Right renal cortex interstitium (tissue), 3 donors: Measurements from ENCODE around the gene RBM6. TPM values are rescaled to one million over a fixed set of nuclear protein-coding genes. Genes with fewer than 3 reads are reported as not detected.
"Not testable (repeated sequence)": the region's sequence is repeated elsewhere in the genome, so short reads cannot be mapped to it uniquely, and the experiment has no call there.

Experiments
- DNase-seq, 3 donors: peaks; one replicate each; pipeline ENCODE4 v3.0.0-alpha.2; 2013; ENCODE audit warnings: low read depth in 3 of 3, low spot score in 2 of 3
- polyA plus RNA-seq, 3 donors: library from polyadenylated mRNA; unstranded; fragments of 120-200 nt; gene quantifications; one replicate each; pipeline ENCODE4 v1.2.1, GENCODE V29; 2013; ENCODE audit not compliant: insufficient read length in 3 of 3

The RBM6 gene
- polyA plus RNA-seq: 100 to 1,000 TPM; 107 to 136 (median 109) TPM

- DNase-seq: peak; percentile 81 to 92 (median 90)
Measured at GRCh38 chr3:49939858-49940666, at the start of gene RBM6. Gene RBM6, plus strand, starts transcription at chr3:49940150. Its CDS starts 22,492 bp downstream, at chr3:49962642.

DNA sequence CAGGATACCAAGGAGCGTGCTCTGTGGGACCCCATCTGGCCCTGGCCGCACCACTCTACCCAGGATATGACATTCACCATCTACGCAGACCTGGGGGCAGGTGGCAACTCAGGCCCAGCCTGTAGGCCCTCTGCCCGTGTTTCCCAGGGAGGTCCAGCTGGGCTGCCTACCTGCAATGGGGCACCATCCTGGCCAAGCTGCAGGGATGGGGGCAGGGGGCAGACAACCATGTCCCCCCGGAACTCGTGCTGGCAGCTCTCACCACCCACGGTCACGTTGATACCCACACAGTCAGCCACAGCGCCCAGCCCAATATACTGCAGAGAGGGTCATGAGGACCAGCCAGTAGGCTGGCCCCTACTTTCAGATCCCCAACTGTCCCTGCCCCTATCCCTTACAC, 44.2 kb upstream of the RBM6 start:
- DNase-seq: no peak

GRCh38 chr3:49896345-49896744, 43.6 kb upstream of the RBM6 start:
- DNase-seq: no peak

- DNase-seq: no peak
Measured at GRCh38 chr3:49898991-49899390, 41.0 kb upstream of the RBM6 start.

DNA sequence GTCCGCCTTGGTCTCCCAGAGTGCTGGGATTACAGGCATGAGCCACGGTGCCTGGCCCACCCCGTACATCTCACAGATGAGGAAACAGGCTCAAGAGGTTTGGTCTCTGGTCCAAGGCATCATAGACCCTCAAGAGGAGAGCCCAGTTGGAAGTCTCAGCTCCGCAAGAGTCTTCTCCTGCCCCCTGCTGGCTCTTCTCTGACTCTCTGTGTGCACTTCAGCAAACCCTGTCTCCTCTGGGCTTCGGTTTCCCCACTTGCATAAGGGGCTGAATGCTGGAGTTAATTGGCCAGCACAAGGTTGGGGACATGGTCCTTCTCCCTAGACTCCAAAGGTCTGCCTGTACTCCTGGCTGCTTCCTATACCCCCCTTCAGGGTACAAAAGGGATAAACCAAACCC, 40.1 kb upstream of the RBM6 start:
- DNase-seq: no peak

DNA sequence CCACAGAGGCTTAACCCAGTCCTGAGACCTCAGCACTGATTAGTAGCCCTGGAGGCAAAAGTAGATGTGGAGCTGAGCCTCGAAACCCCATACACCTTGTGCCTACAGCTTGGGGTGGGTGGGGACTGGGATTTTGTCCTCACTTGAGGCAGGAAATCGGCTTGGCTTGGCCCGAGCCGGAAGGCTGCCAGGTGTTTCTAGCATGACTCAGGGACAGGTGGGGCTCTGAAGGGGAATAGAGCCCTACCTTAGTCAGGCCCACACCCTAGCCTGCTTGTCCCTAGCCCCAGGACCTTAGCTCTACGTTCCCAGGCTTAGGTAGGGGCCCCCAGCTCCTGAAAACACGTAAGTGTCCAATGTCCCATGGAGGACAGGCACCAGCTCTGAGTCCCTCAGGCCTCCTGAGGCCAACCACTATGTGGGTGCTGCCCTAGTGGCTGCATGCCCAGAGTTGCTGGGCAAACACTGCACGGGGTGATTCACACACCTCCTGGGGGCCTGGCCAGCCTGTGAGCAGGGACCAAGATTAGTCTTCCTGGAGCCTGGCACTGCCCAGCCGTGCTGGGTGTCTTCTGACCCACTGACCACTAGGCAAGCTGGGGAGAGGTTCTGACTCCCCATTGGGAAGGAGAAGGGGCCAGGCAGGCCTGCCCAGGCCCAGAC, 39.3 kb upstream of the RBM6 start:
- DNase-seq: no peak

DNA sequence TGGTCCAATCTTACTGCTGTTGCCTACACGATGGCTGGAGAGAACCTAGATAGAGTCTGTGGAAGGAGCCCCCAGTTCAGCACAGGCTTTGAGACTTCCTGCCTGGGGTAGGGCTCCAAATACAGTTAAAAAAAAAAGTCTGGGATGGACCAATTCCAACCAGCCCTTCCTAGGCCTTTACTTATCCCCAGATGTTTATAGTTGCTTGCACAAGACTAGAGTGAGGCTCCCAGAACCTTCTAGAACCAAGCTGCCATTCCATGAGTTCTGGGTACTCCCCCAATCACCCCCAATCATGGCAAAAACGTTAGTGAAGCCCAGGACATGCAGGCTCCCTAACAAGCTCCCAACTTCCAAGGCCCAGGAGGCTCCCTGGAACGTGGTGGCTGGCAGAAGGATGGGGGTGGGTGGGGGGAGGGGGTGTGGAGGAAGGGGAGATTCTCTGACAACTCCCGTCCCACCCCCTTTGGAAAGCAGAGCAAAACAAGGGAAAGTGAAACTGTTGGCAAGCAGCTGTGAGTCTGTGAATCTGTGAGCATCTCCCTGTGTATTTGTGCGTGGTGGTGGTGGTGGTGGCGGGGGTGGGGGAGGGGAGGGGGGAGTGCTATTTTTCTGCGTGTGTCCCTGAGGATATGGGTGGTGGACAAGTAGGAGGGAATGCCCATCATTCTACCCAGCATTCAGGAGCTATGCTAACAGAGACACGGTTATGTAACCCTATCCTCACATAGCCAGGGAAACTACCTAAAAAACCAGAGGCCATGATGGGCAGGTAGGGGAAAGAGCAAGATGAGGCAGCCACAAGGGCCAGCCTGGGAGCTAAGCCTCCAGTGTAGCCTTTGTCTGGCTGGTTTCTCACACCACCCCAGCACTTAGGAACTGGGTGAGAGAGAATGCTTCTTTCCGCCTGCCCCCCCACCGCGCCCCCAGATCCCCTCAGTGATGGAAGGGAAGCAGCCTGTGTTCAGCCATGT, 38.3 kb upstream of the RBM6 start:
- no peak for DNase-seq

- DNase-seq: no peak
Measured at GRCh38 chr3:49902511-49903345, 37.2 kb upstream of the RBM6 start.

- DNase-seq: no peak
Measured at GRCh38 chr3:49903451-49904424, 36.2 kb upstream of the RBM6 start, which contains the start of gene MST1R. Gene MST1R, minus strand, starts transcription at chr3:49903873. Its CDS starts 264 bp downstream, at chr3:49903609.

- not testable (repeated sequence) for DNase-seq
Measured at GRCh38 chr3:49904448-49904847, 35.5 kb upstream of the RBM6 start.

DNA sequence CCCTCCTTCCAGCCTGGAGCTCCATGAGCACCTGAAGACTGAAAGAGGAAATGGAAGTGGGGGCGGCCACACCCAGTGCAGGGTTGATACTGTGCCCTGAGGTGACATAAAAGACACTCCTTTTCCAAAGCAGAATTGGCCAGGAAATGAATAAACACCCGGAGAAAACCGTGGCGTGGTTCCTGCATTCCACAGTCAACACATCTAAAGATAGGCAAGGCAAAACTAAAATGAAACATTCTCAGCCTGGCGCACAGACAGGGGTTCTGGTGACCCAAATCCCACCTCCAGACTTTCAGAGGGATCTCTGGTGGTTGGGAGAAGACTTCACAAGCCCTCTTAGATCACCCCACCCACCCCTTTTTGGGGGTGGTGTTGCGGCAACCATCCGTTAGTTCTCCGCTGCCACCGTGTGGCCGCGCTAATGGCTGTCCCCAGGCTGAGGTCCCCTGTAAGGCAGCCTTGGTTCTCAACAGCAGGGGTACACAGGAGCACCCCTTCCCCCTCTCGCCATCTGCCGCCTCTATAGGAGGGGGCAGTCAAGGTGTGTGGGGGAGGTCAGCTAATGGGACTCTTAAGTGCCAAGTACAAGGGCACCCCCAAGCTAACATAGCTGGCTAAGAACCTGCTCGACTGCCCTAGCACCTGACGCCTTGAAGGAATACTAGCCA, 33.7 kb upstream of the RBM6 start:
- no peak for DNase-seq

GRCh38 chr3:49908373-49909199, 31.4 kb upstream of the RBM6 start:
- DNase-seq: no peak

DNA sequence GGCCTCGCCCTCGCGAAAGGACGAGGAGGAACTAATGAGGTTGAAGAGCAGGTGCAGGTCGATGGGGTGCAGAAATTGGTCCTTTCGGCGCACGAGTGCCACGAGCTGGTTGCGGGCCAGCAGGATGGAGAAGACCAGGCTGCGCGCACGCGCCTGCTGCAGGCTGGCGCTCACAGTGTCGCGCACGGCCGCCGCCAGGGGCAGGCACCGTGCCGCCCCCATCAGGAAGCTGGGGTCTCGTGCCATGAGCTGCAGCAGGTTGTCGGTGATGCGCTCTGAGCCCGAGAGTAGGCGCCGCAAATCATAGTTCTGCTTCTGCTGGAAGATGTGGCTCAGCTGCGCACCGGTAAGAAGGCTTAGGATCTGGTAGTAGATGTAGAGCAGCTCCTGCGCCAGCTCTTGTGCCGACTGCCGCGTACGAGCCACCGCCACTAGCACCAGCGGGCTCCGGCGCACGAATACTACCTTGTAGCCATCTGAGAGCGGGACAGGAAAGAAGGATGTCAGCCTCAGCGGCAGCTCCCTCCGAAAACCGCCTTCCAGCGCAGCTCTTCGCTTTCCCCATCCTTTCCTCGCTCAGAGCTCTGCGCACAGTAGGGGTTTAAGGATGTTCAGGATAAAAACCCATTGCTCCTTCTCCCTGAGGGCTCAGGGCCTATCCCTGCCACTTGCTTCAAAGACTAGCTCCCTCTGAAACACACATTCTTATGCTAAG, 29.4 kb upstream of the RBM6 start:
- DNase-seq: no peak

DNA sequence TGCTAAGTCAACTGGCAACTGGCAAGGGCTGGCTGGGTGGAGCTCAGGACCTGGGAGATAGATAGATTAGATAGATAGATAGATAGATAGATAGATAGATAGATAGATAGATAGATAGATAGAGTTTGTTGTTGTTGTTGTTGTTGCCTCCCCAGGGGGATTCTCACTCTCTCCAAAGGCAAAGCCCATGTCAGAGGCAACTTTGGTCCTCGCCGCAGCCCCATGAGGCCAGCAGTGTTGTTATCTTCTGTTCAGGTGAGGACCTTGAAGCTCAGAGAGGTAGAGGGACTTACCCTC, 28.9 kb upstream of the RBM6 start:
- no peak for DNase-seq

- no peak for DNase-seq
Measured at GRCh38 chr3:49911611-49912010, 28.3 kb upstream of the RBM6 start.

- no peak for DNase-seq
Measured at GRCh38 chr3:49912881-49913281, 27.1 kb upstream of the RBM6 start.

- DNase-seq: no peak
Measured at GRCh38 chr3:49914906-49915305, 25.0 kb upstream of the RBM6 start.
